ENCODE measurements around the gene UGT1A3.

GRCh38 chr2:233728723-233729301 lies at the start of gene UGT1A3:
- no peak for TF ChIP-seq CTCF (IDR thresholded peaks at IDR 0.05)
- no peak for TF ChIP-seq POLR2A (IDR thresholded peaks at IDR 0.05)
